Measurements from ENCODE around the gene LCE4A.
"Not testable (repeated sequence)": the region's sequence is repeated elsewhere in the genome, so short reads cannot be mapped to it uniquely, and the experiment has no call there.

LCE4A gene

GRCh38 chr1:152663098-152663497, 44.9 kb upstream of the LCE4A start, which contains the start of gene LCE2D (continued):
- TF ChIP-seq, protein P1, sequence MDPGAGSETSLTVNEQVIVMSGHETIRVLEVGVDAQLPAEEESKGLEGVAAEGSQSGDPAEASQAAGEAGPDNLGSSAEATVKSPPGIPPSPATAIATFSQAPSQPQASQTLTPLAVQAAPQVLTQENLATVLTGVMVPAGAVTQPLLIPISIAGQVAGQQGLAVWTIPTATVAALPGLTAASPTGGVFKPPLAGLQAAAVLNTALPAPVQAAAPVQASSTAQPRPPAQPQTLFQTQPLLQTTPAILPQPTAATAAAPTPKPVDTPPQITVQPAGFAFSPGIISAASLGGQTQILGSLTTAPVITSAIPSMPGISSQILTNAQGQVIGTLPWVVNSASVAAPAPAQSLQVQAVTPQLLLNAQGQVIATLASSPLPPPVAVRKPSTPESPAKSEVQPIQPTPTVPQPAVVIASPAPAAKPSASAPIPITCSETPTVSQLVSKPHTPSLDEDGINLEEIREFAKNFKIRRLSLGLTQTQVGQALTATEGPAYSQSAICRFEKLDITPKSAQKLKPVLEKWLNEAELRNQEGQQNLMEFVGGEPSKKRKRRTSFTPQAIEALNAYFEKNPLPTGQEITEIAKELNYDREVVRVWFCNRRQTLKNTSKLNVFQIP (CRISPR knock-in tag; IDR thresholded peaks at IDR 0.05; ENCODE audit: borderline replicate concordance, low read depth) = no peak
- no peak for TF ChIP-seq ZNF70 (CRISPR knock-in tag; IDR thresholded peaks at IDR 0.05)
- TF ChIP-seq ISL1 (CRISPR knock-in tag; IDR thresholded peaks at IDR 0.05) = no peak

DNA sequence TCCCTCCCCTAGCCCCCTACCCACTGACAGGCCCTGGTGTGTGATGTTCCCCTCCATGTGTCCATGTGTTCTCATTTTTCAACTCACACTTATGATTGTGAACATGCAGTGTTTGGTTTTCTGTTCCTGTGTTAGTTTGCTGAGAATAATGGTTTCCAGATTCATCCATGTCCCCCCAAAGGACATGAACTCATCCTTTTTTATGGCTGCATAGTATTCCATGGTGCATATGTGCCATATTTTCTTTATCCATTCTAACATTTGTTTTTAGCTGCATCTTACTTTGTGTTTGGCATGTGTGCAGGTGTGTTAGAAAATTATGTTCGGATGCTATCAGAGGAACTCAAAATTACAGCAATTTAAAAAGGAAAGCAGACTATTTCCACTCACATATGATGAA, 41.8 kb upstream of the LCE4A start:
- ATAC-seq = not testable (repeated sequence)

GRCh38 chr1:152667648-152668047, 40.3 kb upstream of the LCE4A start:
- no peak for ATAC-seq
- TF ChIP-seq, protein P2, sequence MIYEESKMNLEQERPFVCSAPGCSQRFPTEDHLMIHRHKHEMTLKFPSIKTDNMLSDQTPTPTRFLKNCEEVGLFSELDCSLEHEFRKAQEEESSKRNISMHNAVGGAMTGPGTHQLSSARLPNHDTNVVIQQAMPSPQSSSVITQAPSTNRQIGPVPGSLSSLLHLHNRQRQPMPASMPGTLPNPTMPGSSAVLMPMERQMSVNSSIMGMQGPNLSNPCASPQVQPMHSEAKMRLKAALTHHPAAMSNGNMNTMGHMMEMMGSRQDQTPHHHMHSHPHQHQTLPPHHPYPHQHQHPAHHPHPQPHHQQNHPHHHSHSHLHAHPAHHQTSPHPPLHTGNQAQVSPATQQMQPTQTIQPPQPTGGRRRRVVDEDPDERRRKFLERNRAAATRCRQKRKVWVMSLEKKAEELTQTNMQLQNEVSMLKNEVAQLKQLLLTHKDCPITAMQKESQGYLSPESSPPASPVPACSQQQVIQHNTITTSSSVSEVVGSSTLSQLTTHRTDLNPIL (CRISPR knock-in tag; IDR thresholded peaks at IDR 0.05; ENCODE audit: low read depth) = no peak
- TF ChIP-seq, protein P3, sequence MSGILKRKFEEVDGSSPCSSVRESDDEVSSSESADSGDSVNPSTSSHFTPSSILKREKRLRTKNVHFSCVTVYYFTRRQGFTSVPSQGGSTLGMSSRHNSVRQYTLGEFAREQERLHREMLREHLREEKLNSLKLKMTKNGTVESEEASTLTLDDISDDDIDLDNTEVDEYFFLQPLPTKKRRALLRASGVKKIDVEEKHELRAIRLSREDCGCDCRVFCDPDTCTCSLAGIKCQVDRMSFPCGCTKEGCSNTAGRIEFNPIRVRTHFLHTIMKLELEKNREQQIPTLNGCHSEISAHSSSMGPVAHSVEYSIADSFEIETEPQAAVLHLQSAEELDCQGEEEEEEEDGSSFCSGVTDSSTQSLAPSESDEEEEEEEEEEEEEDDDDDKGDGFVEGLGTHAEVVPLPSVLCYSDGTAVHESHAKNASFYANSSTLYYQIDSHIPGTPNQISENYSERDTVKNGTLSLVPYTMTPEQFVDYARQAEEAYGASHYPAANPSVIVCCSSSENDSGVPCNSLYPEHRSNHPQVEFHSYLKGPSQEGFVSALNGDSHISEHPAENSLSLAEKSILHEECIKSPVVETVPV (CRISPR knock-in tag; IDR thresholded peaks at IDR 0.05) = no peak
- no peak for TF ChIP-seq ZNF565 (CRISPR knock-in tag; conservative IDR thresholded peaks at IDR 0.05; ENCODE audit: low read depth)
- no peak for TF ChIP-seq BACH2 (CRISPR knock-in tag; IDR thresholded peaks at IDR 0.05; ENCODE audit: borderline replicate concordance)
- no peak for TF ChIP-seq SNAI2 (CRISPR knock-in tag; IDR thresholded peaks at IDR 0.05)
- no peak for TF ChIP-seq ZFP3 (CRISPR knock-in tag; IDR thresholded peaks at IDR 0.05)
- TF ChIP-seq, protein P1 (CRISPR knock-in tag; IDR thresholded peaks at IDR 0.05; ENCODE audit: borderline replicate concordance, low read depth) = no peak
- TF ChIP-seq, protein P4, sequence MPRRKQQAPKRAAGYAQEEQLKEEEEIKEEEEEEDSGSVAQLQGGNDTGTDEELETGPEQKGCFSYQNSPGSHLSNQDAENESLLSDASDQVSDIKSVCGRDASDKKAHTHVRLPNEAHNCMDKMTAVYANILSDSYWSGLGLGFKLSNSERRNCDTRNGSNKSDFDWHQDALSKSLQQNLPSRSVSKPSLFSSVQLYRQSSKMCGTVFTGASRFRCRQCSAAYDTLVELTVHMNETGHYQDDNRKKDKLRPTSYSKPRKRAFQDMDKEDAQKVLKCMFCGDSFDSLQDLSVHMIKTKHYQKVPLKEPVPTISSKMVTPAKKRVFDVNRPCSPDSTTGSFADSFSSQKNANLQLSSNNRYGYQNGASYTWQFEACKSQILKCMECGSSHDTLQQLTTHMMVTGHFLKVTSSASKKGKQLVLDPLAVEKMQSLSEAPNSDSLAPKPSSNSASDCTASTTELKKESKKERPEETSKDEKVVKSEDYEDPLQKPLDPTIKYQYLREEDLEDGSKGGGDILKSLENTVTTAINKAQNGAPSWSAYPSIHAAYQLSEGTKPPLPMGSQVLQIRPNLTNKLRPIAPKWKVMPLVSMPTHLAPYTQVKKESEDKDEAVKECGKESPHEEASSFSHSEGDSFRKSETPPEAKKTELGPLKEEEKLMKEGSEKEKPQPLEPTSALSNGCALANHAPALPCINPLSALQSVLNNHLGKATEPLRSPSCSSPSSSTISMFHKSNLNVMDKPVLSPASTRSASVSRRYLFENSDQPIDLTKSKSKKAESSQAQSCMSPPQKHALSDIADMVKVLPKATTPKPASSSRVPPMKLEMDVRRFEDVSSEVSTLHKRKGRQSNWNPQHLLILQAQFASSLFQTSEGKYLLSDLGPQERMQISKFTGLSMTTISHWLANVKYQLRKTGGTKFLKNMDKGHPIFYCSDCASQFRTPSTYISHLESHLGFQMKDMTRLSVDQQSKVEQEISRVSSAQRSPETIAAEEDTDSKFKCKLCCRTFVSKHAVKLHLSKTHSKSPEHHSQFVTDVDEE (CRISPR knock-in tag; IDR thresholded peaks at IDR 0.05) = no peak

DNA sequence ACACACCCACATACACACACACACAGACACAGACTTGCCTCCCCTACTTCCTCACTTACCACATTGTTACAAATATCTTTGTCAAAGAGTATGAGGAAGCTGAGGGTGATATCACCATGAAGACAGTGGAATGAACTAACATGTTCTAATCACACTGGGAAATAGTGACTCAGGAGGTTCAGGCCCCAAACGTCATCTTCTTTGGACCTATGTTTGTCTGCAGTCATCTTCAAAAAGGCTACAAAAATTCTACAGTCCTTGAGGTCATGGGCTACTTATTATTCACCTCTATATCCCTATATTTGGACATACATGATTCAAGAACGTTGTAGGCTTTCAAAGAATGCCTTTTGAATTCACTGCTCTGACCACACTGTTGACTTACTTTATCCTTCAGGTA, 34.9 kb upstream of the LCE4A start:
- TF ChIP-seq ZNF565 (CRISPR knock-in tag; conservative IDR thresholded peaks at IDR 0.05; ENCODE audit: low read depth) (no peak), ZC3H10 (CRISPR knock-in tag; IDR thresholded peaks at IDR 0.05) (no peak), TCF4 (CRISPR knock-in tag; IDR thresholded peaks at IDR 0.05; ENCODE audit: borderline replicate concordance) (no peak), PPARA (CRISPR knock-in tag; IDR thresholded peaks at IDR 0.05; ENCODE audit: borderline replicate concordance) (no peak), OSR1 (CRISPR knock-in tag; IDR thresholded peaks at IDR 0.05) (no peak), SNAI2 (CRISPR knock-in tag; IDR thresholded peaks at IDR 0.05) (no peak), CSDC2 (CRISPR knock-in tag; IDR thresholded peaks at IDR 0.05) (no peak), ZNF70 (CRISPR knock-in tag; IDR thresholded peaks at IDR 0.05) (no peak)
- TF ChIP-seq, protein P3 (CRISPR knock-in tag; IDR thresholded peaks at IDR 0.05) = no peak
- TF ChIP-seq, protein P2 (CRISPR knock-in tag; IDR thresholded peaks at IDR 0.05; ENCODE audit: low read depth) = no peak
- ATAC-seq = no peak

GRCh38 chr1:152674983-152675382, 33.0 kb upstream of the LCE4A start, which contains the start of gene LCE2C:
LCE2C (plus strand) TSS chr1:152675279; CDS start chr1:152676016, 737 bp downstream.
- ATAC-seq = not testable (repeated sequence)
